SJCRH30 (cell line): ENCODE measurements around the gene PSRC1. TPM values are rescaled to one million over a fixed set of nuclear protein-coding genes. Genes with fewer than 3 reads are reported as not detected.

Experiments
- DNase-seq, 2 experiments: peaks; one replicate each; pipeline ENCODE4 v3.0.0-alpha.2; 2015 to 2020
- H3K27ac ChIP-seq: fragments of 250-450 bp; sonication (Bioruptor Pico); 2 replicates; pipeline ENCODE4 v1.5.1; 2020; ENCODE audit warnings: mild to moderate bottlenecking, moderate library complexity
- H3K27me3 ChIP-seq: fragments of 250-450 bp; sonication (Bioruptor Pico); 2 replicates; pipeline ENCODE4 v1.5.1; 2020; ENCODE audit warnings: mild to moderate bottlenecking, moderate library complexity
- H3K36me3 ChIP-seq: fragments of 250-450 bp; sonication (Bioruptor Pico); 2 replicates; pipeline ENCODE4 v1.5.1; 2020; ENCODE audit warnings: mild to moderate bottlenecking, moderate library complexity
- H3K4me1 ChIP-seq: fragments of 250-450 bp; sonication (Bioruptor Pico); 2 replicates; pipeline ENCODE4 v1.5.1; 2020; ENCODE audit warnings: mild to moderate bottlenecking, moderate library complexity
- H3K4me3 ChIP-seq: fragments of 250-450 bp; sonication (Bioruptor Pico); 2 replicates; pipeline ENCODE4 v1.5.1; 2020; ENCODE audit warnings: mild to moderate bottlenecking, moderate library complexity
- H3K9me3 ChIP-seq: fragments of 250-450 bp; sonication (Bioruptor Pico); replicated peaks from 2 replicates; pipeline ENCODE4 v1.5.1; 2020; ENCODE audit warnings: mild to moderate bottlenecking, moderate library complexity
- total RNA-seq: library from RNA; depleted of rRNA; stranded (reverse); fragments of >200 nt; shearing (Covaris generic); gene quantifications from 2 replicates; pipeline ENCODE4 v1.2.3, GENCODE V29; 2014; rRNA removed

PSRC1 gene
- total RNA-seq, 1 experiment from 2014 or later, result 67.5 TPM

DNA sequence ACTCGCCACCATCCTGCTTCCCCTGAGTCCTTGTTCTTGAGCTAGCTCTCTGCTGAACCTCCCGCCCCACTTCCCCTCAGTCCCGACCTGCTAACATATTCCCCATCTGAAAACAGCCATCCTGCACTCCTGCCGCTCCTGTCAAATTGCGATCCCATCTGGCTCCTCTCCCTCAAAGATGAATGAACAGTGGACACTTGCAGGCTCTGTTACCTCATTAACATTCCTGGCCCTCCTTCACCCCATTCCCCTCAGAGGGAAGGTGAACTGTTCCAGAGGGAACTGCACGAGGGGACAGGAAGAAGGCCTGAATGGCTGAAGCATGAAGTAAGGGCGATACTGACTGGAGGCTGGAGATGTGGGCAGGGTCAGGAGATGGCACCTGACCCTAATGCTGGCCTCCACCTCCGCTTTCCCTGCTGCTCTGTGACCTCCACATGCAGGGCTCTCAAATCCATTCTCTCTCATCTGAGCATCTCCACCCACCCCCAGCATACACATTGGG, 41.1 kb downstream of the PSRC1 start:
- Histone ChIP-seq H3K4me1 (no peaks in the 10 kb centered on the region), H3K4me3 (no peak overlapping the region), H3K27me3 (no peaks in the 10 kb centered on the region; the same call in 1 of the 2 replicates), H3K9me3 (no peaks in the 10 kb centered on the region), H3K36me3 (peaks cover 17% of the 10 kb centered on the region; the same call in 1 of the 2 replicates), H3K27ac (no peak overlapping the region)
- no peak for DNase-seq

DNA sequence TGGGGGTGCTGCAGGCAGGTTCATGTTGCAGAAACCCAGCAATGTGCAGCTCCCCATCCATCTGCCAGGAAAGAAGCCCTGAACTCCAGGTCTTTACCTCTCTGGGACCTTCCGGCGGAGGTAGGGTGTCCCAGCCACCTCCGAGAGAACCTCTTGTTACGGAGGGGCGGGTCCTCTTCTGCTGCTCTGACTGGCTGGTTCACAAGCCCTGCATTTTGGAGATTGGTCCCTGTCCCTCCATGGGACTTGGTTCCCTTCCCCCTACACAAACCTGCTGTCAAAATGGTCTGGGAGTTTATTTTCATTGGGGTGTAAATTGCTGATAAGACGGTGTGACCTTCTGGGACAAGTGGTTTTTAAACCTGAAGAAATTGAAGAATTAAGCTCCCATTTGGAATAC, 41.6 kb downstream of the PSRC1 start:
- no peak overlapping the region for H3K4me3 ChIP-seq
- no peaks in the 10 kb centered on the region for H3K4me1 ChIP-seq
- no peaks in the 10 kb centered on the region for H3K9me3 ChIP-seq
- H3K27ac ChIP-seq, result no peak overlapping the region
- no peaks in the 10 kb centered on the region; the same call in 1 of the 2 replicates for H3K27me3 ChIP-seq
- peaks cover 22% of the 10 kb centered on the region; the same call in 1 of the 2 replicates for H3K36me3 ChIP-seq
- DNase-seq, result no peak

DNA sequence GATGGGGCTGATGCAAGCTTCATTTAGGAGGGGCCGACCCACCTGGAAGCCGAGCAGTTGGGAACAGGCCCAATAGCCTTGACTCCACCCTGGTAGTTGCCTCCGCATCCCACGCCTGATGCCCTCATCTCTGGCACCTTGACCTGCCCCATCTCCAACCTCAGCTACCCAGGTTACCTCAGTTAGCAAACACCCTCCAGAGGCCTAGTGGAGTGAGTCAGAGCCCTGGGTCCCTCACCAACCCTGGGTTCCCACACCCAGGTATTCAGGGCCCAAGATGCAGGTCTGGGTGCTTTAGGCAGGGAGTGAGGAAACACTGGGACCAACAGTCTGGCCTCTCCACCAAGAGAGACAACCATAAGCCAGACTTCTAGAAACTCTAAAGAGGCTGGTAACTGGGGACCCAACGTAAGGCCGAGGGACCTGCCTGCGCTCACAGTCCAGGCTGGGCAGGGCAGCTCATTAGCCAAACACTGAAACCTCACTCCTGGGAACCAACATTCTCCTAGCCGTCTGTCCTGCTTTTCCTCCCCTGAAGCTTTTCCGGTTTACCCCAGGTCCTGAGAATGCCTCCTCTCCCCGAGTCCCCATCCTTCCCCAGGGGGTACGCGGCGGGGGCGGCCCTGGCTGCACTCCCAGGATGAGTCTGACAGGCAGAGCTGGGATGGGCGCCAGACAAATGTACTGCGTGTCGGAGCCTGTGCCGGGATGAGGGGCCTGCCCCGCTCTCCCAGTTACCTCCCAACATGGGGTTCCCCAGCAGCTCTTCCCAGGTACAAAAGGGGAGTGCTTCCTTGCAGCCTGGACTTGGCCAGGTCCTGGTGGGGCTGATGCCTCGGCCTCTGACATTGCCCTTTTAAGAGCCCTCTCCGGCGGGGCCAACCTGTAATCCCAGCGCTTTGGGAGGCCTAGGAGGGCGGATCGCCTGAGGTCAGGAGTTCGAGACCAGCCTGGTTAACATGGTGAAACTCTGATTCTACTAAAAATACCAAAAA, 42.5 kb downstream of the PSRC1 start:
- no peaks in the 10 kb centered on the region for H3K4me1 ChIP-seq
- DNase-seq, result no peak
- H3K27ac ChIP-seq, result no peak overlapping the region

DNA sequence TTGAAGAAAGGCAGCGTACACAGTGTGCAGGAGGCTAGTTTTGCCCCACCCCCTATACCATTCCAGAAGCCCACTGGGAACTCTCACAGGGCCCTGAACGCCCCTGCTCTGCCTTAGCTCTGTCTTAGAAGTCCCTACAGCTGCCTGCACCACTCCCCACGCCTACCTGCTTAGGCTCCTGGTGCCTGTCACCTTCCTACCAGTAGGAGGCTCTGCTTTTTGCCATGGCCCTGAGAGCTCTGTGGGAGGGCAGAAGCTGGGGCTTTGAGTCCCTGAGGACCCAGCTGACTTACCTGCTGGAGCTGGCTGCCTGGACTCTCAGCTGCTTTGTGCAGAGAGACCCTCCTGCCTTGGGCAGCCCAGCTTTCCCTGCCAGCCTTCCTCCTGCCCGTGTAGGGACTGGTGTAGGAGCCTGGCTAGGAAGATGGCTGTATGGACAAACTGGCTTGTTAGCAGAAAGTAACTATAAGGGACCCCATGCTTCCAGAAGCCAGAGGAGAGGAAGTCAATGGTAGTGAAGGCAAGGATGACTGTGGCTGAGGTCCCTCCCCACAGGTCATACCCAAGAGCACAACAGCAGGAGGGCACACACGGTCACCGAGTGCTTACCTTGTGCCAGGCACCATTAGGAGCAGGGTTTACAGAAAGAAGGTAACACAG, 43.4 kb downstream of the PSRC1 start:
- peak in 1 of 2 experiments; percentile 53 for DNase-seq
- Histone ChIP-seq H3K27ac (no peak overlapping the region), H3K36me3 (peaks cover 36% of the 10 kb centered on the region), H3K27me3 (no peaks in the 10 kb centered on the region), H3K4me3 (no peak overlapping the region), H3K9me3 (no peaks in the 10 kb centered on the region), H3K4me1 (no peaks in the 10 kb centered on the region)

More for the DNA sequence above, 42.5 kb downstream of the PSRC1 start:
- Histone ChIP-seq H3K9me3 (no peaks in the 10 kb centered on the region), H3K36me3 (peaks cover 30% of the 10 kb centered on the region), H3K4me3 (no peak overlapping the region), H3K27me3 (no peaks in the 10 kb centered on the region)

DNA sequence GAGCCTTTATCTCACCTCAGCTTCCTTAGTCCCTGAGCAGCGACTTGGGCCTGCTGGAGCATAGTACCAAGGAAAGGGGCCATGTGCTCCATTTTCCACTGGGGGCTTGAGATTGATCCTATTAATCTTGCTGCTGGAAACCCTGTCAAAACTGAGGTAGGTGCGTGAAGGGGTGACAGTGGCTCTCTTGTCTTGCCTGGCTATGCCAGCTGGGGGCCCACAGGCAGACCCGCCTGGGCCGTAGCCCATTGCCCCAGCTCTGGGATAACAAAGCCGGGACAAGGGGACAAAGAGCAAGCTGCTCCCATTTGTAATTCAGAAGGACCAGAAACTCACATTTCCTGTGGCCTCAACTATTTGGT, 43.9 kb downstream of the PSRC1 start:
- Histone ChIP-seq H3K27me3 (no peaks in the 10 kb centered on the region), H3K4me3 (no peak overlapping the region), H3K27ac (no peak overlapping the region), H3K9me3 (no peaks in the 10 kb centered on the region), H3K4me1 (no peaks in the 10 kb centered on the region), H3K36me3 (peaks cover 36% of the 10 kb centered on the region)
- DNase-seq, result no peak

DNA sequence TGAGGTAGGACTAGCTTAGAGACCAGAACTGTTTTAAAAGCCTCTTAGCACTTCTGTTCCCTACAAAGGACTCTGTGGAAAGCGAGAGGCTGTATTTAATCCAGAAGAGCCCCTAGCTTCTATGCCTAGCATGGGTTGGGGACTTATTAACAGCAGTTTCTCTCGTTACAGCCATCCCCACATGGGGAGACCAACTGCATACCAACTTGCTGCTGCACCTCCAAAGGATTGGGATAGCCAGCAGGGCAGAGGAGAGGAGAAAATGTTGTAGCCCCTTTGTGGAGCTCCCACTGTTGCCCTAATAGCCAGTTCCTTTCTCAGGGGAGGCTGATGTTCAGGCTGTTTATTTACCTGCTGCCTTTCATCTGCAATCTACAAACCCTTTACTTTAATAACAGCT, 44.6 kb downstream of the PSRC1 start:
- peaks cover 39% of the 10 kb centered on the region for H3K36me3 ChIP-seq
- DNase-seq, result no peak
- no peaks in the 10 kb centered on the region for H3K9me3 ChIP-seq
- H3K4me1 ChIP-seq, result no peaks in the 10 kb centered on the region
- H3K27ac ChIP-seq, result no peak overlapping the region
- H3K27me3 ChIP-seq, result no peaks in the 10 kb centered on the region
- no peak overlapping the region for H3K4me3 ChIP-seq

DNA sequence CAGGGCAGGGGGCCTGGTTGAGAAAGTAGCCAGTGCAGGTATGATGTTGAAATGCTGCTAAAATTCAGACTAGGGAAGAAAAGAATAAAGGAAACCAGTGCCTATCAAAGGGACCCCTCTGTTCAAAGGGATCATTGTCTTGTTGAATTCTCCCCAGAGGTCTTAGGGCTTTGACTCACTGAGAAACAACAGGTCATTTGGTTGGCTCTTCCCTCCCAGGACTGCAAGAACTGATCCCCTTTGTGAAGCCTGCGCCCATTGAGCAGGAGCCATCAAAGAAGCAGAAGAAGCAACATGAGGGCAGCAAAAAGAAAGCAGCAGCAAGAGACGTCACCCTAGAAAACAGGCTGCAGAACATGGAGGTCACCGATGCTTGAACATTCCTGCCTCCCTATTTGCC, 45.4 kb downstream of the PSRC1 start:
- Histone ChIP-seq H3K9me3 (no peaks in the 10 kb centered on the region), H3K27ac (no peak overlapping the region), H3K4me1 (no peaks in the 10 kb centered on the region), H3K4me3 (no peak overlapping the region), H3K36me3 (peaks cover 48% of the 10 kb centered on the region), H3K27me3 (no peaks in the 10 kb centered on the region)
- no peak for DNase-seq

DNA sequence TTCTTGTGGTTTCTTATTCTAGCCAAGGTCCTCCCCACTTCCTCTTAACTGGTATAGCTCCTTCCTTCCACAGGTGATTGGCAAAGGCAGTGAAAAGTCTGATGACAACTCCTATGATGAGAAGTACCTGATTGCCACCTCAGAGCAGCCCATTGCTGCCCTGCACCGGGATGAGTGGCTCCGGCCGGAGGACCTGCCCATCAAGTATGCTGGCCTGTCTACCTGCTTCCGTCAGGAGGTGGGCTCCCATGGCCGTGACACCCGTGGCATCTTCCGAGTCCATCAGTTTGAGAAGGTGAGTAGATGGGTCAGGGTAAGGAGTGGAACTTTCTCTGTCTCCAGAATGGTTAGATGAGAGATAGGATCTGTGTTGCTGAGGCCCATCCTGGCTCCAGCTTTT, 47.8 kb downstream of the PSRC1 start:
- Histone ChIP-seq H3K4me3 (no peak overlapping the region), H3K9me3 (no peaks in the 10 kb centered on the region), H3K27me3 (no peaks in the 10 kb centered on the region), H3K4me1 (no peaks in the 10 kb centered on the region), H3K36me3 (peaks cover 66% of the 10 kb centered on the region), H3K27ac (no peak overlapping the region)
- DNase-seq, result no peak

DNA sequence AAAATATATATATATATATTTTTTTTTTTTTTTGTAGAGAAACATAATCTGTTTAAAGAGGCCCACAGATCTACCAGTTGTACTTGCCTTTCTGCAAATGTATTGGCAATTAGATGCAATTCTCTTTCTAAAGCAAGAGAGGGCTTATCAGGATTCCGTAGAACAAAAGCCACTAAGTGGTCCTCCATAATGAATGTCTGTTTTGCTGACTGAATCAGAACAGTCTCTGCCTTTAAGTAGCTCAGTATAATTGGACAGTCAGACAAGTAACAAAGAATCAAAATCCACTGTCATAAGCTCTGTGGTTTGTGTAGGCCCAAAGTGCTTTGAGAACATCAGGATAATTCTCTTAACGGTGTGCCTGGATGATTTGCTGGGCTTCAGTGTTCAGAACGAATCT, 51.9 kb downstream of the PSRC1 start:
- DNase-seq, result no peak
- Histone ChIP-seq H3K9me3 (no peaks in the 10 kb centered on the region), H3K36me3 (peaks cover 63% of the 10 kb centered on the region), H3K27me3 (no peaks in the 10 kb centered on the region), H3K4me3 (no peak overlapping the region), H3K27ac (no peak overlapping the region), H3K4me1 (no peaks in the 10 kb centered on the region)

Other genes with a start within 250 kb of the PSRC1 start
- 14.9 and 17.1 TPM in 2 replicates for gene WDR47, start 241.0 kb downstream of the PSRC1 start, total RNA-seq
- 52.2 and 54.2 TPM in 2 replicates for gene TAF13, start 207.1 kb downstream of the PSRC1 start, total RNA-seq
- gene TMEM167B, start 192.4 kb downstream of the PSRC1 start, total RNA-seq, result 20.7 and 24.7 TPM in 2 replicates
- gene ELAPOR1, start 169.0 kb downstream of the PSRC1 start, total RNA-seq, result 0.03 TPM in 1 of 2 replicates, not detected in the other
- gene SARS1, start 69.2 kb downstream of the PSRC1 start, total RNA-seq, result 105 and 107 TPM in 2 replicates
- gene CELSR2, start 33.6 kb downstream of the PSRC1 start, total RNA-seq, result 2.6 and 4.0 TPM in 2 replicates
- 5.8 and 5.9 TPM in 2 replicates for gene MYBPHL, start 23.9 kb upstream of the PSRC1 start, total RNA-seq
- 36.9 and 41.1 TPM in 2 replicates for gene SORT1, start 114.8 kb upstream of the PSRC1 start, total RNA-seq
- gene PSMA5, start 143.3 kb upstream of the PSRC1 start, total RNA-seq, result 81.9 and 82.3 TPM in 2 replicates
- gene SYPL2, start 183.4 kb upstream of the PSRC1 start, total RNA-seq, result 0.65 and 0.86 TPM in 2 replicates
- 7.0 and 9.1 TPM in 2 replicates for gene ATXN7L2, start 200.8 kb upstream of the PSRC1 start, total RNA-seq
- gene CYB561D1, start 210.9 kb upstream of the PSRC1 start, total RNA-seq, result 8.4 and 9.7 TPM in 2 replicates
- 0.58 and 0.59 TPM in 2 replicates for gene AMIGO1, start 226.6 kb upstream of the PSRC1 start, total RNA-seq